CD4-positive, alpha-beta T cell treated with Interleukin-2 at 100 ng/mL for 4 hours (primary cell): ENCODE results near the gene FBXL7.

Source experiments
- DNase-seq: peaks from one replicate; pipeline ENCODE4 v3.0.0-alpha.2; 2020; ENCODE audit warnings: low spot score

The FBXL7 gene

GRCh38 chr5:15615859-15616258 is 115.9 kb downstream of the FBXL7 start:
- DNase-seq: no peak

DNA sequence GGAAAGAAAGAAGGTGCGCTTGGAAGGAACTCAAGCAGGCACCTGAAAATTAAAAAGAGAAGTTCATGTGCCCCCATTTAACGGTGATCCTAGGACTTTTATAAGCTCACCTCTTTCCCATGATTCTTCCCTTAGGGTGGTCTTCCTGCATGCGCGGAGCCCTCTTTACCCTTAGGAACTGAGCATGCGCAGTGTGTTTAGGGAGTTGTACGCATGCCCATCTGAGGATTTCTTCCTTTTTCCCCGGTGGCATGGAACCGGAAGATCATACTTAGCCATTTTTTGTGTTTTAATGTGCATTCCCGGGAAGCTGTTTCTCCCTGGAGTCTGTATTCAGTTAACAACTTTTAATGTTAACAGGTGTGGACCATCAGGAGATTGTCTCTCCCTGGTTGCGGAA is 119.0 kb downstream of the FBXL7 start:
- no peak for DNase-seq

- DNase-seq: no peak
Measured at GRCh38 chr5:15620501-15620900, 120.5 kb downstream of the FBXL7 start.

- DNase-seq: no peak
Measured at GRCh38 chr5:15621094-15621493, 121.1 kb downstream of the FBXL7 start.

DNA sequence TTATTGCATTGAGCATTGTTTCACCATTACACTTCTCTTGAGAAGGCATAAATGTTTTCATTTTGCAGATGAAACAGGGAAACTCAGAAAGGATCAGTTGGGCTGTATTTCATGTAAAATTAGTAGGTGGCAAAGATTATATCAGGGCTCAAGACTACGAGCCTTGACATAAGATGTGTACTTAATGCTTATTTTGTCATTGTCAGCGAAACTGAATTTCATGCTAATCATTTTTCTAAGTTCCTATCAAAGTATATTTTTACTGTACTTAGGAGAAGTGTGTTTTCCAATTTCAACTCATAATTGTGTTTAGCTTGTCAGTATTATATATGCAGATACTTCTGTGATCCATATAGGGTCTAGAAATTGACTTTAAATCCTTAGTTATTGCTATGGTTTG is 123.8 kb downstream of the FBXL7 start:
- DNase-seq: no peak

DNA sequence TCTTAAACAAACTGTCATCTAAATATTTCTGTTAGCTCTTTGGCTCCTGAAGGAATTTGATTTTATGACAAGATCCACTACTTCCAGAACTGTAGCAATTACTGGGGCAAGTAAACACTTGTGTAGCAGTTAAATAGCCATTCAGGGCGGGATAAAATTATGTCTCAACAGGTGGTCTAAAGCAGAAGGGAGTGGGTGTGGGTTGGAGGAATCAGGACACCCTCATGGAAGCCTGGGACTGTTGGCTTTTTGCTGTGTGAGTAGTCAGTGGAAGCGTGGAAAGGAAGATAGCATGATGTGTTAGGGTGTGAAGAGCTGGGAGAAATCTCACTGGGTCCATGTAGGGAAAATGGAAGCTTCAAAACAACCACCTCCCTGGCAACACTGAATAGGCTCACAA is 127.1 kb downstream of the FBXL7 start:
- DNase-seq: no peak

DNA sequence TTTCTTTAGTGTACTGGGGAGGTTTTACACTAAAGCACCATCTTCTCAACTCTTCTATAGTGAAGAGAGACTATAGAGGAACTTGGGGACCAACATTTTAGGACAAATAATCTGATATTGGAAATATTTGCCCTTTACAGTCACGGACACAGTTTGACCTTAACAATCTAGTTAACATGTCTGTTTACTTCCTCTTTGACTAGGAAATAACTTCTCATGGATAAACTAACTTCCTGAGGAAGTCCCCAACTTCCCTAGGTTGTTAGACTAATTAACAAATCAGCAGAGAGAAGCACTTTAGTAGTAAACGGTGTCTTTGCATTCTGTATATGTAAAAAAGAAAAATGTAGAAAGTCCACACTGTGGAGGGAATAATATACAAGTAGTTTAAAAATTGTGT is 127.7 kb downstream of the FBXL7 start:
- no peak for DNase-seq

DNA sequence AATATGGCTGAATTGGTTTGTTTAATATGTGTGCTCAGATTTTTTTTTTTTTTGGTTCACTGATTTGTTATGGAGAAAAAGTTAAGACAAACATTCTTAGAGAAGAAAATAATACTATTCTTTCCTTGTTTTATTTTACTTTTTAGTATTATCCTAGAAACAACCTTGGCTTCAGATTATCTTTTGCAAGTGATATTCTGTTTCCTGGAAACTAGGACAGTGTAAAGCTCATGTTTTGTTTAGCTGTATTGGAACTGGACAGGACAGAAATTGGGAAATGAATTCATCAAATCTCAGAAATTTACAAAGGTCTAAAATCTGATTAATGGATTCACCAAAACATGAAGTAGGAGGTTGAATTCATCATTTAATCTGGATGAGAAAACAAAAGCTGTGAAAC is 130.5 kb downstream of the FBXL7 start:
- DNase-seq: no peak

GRCh38 chr5:15634591-15635288 is 134.8 kb downstream of the FBXL7 start:
- DNase-seq: no peak

DNA sequence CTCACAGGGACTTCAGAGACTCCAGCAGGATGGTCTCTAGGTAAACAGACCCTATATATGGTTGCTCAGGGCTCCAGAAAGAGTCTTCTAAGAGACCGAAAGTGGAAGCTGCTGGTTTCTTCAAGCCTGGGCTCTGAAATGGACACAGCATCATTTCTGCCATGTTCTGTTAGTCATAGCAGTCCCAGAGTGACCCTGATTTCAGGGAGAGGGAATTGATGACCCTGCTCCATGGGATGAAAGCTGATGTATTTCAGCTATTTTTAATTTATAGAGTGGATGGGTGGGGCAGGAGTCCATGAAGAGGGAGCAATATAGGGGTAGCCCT is 135.3 kb downstream of the FBXL7 start:
- DNase-seq: no peak

DNA sequence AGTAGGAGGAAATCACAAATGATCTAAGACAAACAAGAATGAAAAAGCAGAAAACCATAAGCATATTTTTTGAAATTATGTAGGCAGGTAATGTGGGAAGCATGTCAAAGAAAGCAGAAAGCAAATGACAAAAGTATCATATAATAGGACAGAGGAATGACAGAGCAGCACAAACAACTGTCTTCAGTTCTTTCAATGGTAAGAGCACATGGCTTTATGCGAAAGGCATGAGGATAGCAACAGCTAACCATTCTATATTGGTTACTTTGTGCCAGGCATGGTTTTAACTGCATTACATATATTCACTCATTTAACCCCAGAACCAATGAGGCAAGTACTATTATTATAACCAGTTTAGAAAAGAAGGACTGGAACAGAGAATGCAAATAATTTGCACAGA is 137.4 kb downstream of the FBXL7 start:
- DNase-seq: no peak

GRCh38 chr5:15637886-15638285 is 137.9 kb downstream of the FBXL7 start:
- no peak for DNase-seq

DNA sequence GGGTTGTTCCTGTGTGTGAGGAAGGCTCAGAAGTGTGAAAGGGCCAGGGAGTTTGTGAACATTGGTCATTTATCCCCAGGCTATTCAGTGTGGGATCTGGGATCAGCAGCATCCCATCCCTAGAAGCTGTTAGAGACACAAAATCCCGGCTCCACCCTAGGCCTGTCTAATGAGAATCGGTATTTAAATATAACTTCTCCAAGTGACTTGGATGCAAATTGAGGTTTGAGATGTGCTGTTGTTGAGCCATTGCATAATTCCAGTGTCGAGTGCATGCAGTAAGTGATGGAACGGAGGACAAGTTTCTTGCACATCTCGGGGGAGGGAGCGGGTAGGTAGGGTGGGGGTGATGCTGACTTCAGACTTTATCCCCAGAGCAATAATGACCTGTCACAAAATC is 138.3 kb downstream of the FBXL7 start:
- DNase-seq: no peak

GRCh38 chr5:15639288-15639687 is 139.3 kb downstream of the FBXL7 start:
- no peak for DNase-seq

- DNase-seq: no peak
Measured at GRCh38 chr5:15640116-15640515, 140.1 kb downstream of the FBXL7 start.

GRCh38 chr5:15643731-15644130 is 143.8 kb downstream of the FBXL7 start:
- DNase-seq: no peak

DNA sequence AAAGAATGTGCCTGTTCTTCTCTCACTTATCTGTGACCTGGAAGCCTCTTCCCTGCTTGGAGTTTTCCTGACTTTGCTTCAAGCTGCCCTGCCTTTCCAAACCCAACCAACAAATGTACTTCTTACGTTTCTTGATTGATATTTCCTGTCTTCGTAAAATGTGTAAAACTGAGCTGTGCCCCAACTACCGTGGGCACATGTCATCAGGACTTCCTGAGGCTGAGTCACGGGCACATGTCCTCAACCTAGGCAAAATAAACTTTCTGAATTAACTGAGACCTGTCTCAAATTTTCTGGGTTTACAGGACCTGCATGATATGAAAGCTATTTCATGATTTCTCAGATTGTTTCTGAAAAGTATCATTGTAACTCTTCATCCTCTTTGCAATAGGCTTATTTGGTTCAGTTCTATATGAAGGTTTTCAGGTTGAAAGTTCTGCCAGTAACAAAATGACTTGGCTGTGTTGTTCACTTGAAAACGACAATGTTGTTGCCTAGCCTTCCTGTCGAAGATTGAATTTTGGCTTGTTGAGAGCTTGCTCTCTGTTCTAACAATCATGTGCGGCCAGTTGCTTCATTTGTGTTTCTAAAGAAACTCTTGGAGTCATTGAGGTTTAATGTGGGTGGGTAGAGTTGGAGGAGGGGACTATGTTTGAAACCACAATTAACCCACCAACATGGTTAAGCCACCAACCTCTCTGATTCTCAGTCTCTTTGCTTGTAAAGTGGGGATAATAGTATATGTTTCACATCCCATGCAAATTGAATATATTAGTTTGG is 145.6 kb downstream of the FBXL7 start:
- no peak for DNase-seq

DNA sequence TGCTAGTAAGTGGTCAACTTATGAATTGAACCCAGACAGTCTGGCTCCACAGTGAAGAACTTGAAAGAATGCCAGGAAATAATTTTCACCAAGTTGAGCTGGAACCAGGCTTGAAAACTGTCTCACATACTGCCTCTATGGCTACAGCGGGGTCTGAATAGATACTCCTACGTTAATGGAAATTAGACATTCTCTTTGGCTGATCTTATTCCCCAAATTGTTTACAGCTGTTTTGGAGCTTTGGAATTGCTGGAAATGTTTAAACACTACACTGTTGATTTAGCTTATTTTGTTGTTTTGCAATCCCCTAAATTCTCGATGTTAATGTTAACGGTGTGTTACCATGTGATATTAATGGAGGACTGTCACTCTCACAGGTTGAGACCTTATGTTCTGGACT is 146.4 kb downstream of the FBXL7 start:
- DNase-seq: no peak

DNA sequence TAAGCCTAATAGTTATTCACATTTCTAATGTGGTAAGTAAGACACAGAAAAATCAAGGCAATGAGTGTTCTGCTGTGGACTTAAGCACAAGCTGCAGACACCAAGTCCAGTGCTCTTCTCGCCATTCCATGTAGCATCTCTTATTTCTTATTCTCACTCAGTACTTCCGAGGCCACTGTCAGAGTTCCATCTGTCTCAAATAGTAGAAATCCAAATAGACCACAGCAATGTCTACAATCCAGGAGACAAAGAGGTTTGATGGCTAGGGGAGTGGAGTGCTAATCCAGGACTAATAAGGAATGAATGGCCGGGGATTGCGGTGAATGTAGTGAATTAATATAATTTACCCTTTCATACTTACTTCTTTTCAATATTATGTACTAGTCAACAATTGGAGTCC is 147.3 kb downstream of the FBXL7 start:
- no peak for DNase-seq

- no peak for DNase-seq
Measured at GRCh38 chr5:15650266-15650665, 150.3 kb downstream of the FBXL7 start.

DNA sequence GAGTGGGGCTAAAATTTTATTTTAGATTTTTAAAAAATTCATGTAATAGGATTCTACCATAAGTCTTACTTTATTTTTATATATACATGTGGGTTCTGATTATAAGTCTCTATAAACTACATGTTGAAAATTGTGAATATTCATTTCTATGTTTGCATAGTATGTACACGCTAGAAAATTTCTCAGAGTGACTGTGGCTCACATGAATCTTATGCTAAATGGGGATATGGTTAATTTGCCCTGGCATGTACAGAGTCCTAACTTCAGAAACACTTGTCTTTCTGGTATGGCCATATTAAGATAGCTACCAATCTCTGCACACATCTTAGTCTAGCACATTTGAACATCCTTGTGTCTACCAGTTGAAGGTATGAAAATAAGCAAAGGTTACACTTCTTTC is 154.8 kb downstream of the FBXL7 start:
- no peak for DNase-seq

DNA sequence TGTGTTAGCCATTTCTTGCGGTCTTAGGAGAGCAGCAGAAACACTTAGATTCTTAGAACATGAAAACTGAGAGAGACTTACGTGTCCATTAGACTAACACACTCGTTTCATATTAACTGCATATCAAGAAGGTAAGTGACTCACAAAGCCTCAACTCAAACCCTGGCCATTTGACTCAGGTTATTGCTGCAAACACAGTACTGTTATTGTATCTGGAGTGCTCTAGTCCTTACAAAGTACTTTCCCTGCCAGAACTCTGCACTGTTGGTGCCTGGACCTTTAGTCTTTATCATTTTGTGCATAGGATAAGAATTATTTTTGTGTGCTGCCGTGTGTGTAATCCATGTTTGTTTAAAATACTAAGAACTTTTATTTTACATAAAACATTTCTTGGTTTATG is 155.7 kb downstream of the FBXL7 start:
- no peak for DNase-seq

DNA sequence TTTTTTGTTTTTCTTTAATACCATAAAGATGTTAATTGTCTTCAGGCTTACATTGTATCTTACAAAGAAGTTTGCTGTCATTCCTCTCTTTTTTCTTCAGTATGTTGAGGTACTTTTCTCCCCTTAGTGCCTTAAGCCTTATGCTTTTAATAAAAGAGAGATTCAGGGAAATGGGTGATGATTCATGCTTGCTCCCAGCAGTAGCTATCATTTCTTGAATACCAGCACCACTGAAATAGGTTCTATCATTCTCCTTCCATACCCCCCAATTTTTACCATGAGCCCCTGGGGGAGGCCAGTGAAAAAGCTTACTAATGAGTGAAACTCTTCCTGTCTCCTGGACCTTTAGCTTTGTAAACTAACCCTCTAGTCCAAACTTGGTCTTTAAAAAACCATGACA is 165.0 kb downstream of the FBXL7 start:
- no peak for DNase-seq

DNA sequence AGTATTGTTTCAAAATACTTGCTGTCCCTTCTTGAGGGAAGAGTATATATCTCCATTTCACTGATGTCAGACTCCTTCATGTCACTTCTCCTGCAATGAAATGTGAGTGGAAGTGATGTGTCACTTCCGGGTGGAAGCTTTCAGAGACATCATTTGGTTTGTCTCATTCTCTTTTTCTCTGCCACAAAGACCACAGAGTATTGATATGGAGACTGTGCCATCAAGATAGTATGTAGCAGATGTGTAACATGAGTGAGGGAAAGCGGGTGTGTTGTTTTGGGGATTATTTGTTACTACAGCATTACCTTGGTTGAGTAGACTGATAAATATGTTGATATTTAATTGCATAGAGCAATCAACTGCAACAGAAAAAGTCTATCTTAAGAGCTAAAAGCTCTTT is 169.8 kb downstream of the FBXL7 start:
- no peak for DNase-seq
